GM18873 (cell line): ENCODE results near the gene SLC25A10.
"Not testable (repeated sequence)": the region's sequence is repeated elsewhere in the genome, so short reads cannot be mapped to it uniquely, and the experiment has no call there.

Source experiments
- ATAC-seq: cut with Tn5 transposase; IDR thresholded peaks from one replicate; pipeline ENCODE4 v1.9.1; 2021; ENCODE audit warnings: mild to moderate bottlenecking, moderate library complexity, moderate number of reproducible peaks; ENCODE audit not compliant: unreplicated experiment, low FRiP score

SLC25A10 gene

GRCh38 chr17:81711814-81712467, at the start of gene SLC25A10:
SLC25A10 (plus strand) TSS chr17:81712284; CDS start chr17:81712427, 143 bp downstream.
- no peak for ATAC-seq

- no peak for ATAC-seq
Measured at GRCh38 chr17:81664051-81664470, 48.0 kb upstream of the SLC25A10 start.

GRCh38 chr17:81665205-81666091, 46.6 kb upstream of the SLC25A10 start:
- ATAC-seq: no peak

- ATAC-seq: no peak
Measured at GRCh38 chr17:81666092-81666341, 46.1 kb upstream of the SLC25A10 start.

DNA sequence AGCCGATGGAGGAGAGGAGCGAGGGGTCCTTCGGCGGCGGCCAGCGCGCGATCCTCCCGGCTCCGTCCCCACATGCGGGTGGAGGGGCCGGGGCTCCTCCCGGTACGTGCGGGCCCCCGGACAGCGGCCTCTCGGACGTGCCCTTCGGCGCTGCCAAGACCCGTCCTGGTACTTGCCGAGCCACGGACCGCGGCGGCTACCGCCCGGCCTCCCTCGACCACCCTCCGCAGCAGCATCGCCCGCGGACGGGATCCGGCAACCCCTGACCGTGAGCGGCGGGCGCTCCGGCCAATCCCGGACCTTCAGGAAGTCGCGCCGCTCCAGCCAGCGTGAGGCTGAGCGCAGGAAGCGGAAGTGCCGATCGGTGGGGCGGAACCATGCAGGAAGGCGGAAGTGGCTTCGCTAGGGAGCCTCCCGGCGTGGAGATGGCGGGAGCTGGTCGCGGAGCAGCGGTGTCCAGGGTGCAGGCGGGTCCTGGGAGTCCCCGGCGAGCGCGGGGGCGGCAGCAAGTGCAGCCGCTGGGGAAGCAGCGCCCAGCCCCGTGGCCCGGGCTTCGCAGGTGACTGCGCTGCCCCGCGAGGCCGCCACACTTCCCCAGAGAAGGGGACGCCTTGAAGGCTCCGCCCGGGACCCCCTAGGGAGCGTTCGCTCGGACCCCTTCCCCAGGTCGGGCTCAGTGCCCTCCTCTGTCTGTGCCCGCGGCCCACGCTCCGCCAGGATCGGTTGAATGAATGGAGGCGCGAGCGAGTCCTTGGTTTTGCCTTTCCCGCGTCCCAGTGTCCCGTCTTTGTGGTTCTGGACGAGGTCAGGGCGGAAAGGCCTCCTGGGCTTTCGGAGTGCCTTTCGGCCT, 45.5 kb upstream of the SLC25A10 start, which contains the start of the genes CCDC137 and OXLD1:
TSS of gene CCDC137 (plus strand) at position 396 of the 850 bp plus-strand sequence. CDS start at position 426, 30 bp downstream.
TSS of gene OXLD1 (minus strand) at position 264 of the 850 bp plus-strand sequence. CDS start at position 236, 28 bp downstream.
- ATAC-seq: peak; percentile 79

- no peak for ATAC-seq
Measured at GRCh38 chr17:81667754-81668153, 44.3 kb upstream of the SLC25A10 start.

GRCh38 chr17:81672504-81672903, 39.6 kb upstream of the SLC25A10 start:
- ATAC-seq: no peak

DNA sequence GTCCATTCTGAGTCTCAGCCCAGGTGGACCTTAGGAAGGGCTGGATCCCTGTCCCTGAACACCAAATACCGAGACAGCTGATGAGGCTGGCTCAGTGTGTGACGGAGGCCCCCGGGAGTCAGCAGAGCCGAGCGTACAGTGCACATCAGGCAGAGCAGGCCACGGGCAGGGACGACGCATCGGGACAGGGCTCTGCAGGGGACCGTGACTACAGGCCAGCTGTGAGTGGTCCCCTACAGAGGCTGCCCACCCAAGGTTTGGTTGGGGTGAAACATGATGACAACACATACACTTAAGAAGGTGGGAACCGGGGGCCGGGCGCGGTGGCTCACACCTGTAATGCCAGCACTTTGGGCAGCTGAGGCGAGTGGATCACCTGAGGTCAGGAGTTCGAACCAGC, 39.1 kb upstream of the SLC25A10 start:
- no peak for ATAC-seq

DNA sequence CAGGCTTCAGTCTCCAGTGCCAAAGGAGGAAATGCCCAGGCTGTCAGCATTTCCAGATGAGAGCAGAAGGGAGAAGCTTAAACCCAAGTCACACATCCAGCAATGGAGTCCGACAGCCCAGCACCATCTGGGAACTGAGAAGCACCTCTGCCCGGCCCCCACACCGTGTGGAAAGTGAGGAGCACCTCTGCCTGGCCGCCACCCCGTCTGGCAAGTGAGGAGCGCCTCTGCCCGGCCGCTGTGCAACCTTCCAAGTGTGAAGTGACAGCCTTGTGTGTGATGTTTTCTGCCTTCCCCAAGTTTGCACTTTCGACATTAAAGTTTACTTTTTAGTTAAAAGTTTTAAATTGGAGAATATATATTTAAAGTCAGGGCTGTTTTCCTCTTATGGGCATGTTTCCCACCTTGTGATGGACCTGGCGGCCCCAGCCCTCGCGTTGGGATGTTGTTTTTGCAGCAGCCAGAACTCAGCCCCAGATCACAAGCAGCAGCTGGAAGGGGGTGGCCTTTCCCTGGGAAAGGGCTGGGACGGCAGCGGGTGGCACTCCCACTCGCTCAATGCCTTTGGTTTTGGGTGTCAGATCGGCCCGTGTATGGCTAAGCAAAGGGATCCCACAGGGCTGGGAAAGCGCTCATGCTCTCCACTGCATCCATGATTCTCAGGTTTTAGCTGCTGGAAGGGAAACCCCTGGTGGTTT, 38.4 kb upstream of the SLC25A10 start:
- no peak for ATAC-seq

- not testable (repeated sequence) for ATAC-seq
Measured at GRCh38 chr17:81675515-81676221, 36.4 kb upstream of the SLC25A10 start.

DNA sequence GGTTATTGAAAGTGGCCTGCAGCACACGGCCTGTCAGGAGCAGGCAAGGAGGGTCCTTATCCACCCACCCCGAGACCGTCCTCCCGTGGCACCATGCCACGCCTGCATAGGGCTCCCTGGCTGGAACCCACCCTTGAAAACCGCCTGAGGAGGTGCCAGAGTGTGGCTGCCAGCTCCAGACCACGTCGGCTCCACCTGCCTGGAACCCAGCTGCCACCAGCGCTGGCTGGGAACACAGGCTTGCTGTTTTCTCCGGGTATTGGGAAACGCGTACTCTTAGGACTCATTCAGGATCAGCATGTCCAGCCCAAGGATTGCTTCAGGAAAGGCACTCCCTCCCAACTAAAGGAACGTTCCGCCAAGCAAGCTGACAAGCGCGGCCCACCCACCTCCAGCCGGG, 35.2 kb upstream of the SLC25A10 start:
- ATAC-seq: no peak

GRCh38 chr17:81680150-81680549, 31.9 kb upstream of the SLC25A10 start:
- no peak for ATAC-seq

GRCh38 chr17:81681672-81682071, 30.4 kb upstream of the SLC25A10 start:
- no peak for ATAC-seq

DNA sequence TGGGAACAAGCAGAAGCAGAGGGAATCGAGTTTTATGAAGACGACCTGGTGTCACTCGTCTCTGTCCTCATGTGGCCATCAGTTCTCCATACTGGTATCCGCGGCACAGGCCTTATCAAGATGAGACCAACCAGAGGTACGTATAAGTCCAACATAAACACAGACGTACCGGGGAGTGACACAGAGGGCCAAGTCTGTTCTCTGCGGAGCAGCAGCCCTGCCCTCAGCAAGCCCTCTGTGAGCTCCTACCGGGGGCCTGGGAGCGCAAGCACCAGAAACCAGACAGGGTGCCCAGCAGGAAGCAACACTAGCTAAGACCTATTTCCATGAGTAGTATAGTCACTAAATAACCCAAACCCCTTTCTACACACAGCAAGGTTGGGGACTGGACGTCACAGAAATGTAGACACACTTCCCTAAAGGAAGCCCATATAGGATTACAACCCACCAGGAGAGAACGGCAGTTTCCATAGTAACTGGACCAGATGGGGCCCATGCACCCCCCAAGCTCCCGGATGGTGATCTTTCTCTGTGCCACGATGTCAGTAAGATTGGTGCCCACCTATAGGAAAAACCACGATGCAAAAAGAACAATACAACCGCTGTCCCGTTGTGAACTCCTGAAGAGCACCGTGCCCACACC, 29.4 kb upstream of the SLC25A10 start:
- no peak for ATAC-seq

DNA sequence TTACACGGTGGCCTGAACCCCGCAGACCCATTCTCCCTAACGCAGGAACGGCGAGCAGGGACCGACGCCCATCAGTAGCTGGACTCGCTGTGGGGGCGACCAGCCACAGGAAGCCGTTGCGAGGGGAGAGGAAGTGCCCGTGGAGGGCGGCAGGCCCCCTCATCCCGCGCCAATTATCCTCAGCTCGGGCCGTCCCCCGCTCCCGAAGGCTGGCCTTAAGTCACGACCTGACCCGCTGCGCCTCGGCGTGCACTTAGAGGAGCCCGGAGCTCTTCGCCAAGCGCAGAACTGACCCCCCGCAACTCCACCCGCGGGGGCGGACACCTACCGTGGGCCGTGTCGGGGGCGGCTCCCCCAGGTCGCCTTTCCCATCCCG, 28.9 kb upstream of the SLC25A10 start:
- ATAC-seq: peak; percentile 6

DNA sequence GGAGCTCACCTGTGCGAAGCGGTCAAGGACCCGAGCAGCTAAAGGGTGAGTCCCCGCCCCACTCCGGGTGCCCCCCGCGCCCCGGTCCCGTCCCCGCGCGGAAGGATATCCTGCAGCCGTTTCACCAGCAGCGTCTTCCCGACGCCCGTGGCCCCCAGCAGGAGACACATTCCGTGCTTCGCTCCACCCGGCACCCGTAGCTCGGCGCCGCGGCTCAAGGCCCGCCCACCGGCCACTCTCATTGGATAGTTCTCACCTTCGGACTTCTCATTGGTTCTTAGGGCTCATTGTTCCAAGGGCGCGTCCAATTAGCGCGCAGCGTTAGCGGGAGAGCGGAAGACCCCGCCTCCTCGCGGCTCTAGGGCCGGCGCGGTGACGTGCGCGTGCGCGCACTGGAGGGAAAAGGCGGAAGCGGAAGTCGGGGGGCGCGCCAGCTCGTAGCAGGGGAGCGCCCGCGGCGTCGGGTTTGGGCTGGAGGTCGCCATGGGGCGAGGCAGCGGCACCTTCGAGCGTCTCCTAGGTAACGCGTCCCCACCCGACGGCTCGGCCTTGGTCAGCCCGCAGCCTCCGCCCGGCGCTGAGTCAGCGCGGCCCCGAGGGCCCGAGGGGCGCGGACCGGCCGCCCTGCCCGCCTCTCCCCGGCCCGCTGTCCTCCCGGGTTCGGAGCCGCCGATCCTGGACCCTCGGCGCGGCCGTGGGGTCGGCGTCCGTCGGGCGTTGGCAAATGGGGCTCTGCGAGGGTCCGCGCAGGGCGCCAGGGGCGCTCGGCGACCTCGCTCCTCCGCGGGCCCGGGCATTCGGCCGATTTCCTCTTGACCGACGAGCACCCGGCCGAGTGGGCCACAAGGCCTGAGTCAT, 28.3 kb upstream of the SLC25A10 start, which contains the start of the genes ARL16 and HGS:
TSS of gene ARL16 (minus strand) at position 214 of the 858 bp plus-strand sequence. CDS start at position 170, 44 bp downstream.
TSS of gene HGS (plus strand) at position 428 of the 858 bp plus-strand sequence. CDS start at position 484, 56 bp downstream.
- ATAC-seq: peak; percentile 94

GRCh38 chr17:81684442-81684911, 27.6 kb upstream of the SLC25A10 start:
- no peak for ATAC-seq

DNA sequence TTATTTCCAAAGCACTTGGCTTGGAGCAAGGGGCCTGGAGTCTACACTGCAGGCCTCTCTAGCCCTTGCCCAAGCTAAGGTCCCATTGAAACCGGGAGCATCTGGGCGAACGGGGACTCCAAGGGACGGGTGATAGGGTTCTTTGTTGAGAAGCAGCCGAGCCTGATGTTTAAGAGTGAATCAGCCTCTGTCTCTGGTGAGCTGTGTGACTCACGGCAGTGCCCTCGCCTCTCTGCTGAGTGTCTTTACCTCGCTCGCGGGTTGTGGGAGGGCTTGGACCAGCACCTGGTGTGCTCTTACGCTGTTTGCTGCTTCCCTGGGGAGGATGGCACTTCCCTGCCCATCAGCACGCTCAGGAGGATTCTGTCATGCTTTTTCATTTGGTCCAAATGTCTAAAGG, 27.0 kb upstream of the SLC25A10 start:
- no peak for ATAC-seq
